Ovary (tissue), 9 donors: ENCODE data around the gene PALLD. TPM values are rescaled to one million over a fixed set of nuclear protein-coding genes. Genes with fewer than 3 reads are reported as not detected.

Experiments used
- DNase-seq, 5 donors: peaks; one replicate each; pipeline ENCODE4 v3.0.0-alpha.2; 2019 to 2020
- H3K27ac ChIP-seq, 2 donors: fragments of 200-600 bp; one replicate each; pipeline versions ENCODE4 v1.5.1 to v1.8.0; 2019 to 2022
- H3K27me3 ChIP-seq: fragments of 200-600 bp; one replicate; pipeline ENCODE4 v1.8.0; 2022
- H3K36me3 ChIP-seq: fragments of 200-600 bp; sonication (generic); one replicate; pipeline ENCODE4 v1.5.1; 2019
- H3K4me1 ChIP-seq: one replicate; pipeline ENCODE4 v1.8.1; 2013; ENCODE audit warnings: mild to moderate bottlenecking, moderate library complexity; ENCODE audit not compliant: insufficient read depth
- H3K4me3 ChIP-seq: fragments of 200-600 bp; sonication (generic); one replicate; pipeline ENCODE4 v1.5.1; 2017
- H3K9me3 ChIP-seq, 2 donors: fragments of 200-600 bp in 1 of 2; sonication (generic) in 1 of 2; one replicate each; pipeline versions ENCODE4 v1.5.1 to v1.8.1; 2013 to 2019; ENCODE audit warnings: mild to moderate bottlenecking in 1 of 2, moderate library complexity in 1 of 2
- CTCF ChIP-seq, 3 donors: fragments of 450-650 bp in 2 of 3; fragments of 200-600 bp in 1 of 3; IDR thresholded peaks; one replicate each; pipeline versions ENCODE4 v1.5.1 to v1.8.0; 2016 to 2022; ENCODE audit warnings: antibody characterized with exemption in 3 of 3, mild to moderate bottlenecking in 1 of 3
- EP300 ChIP-seq: sonication (generic); formaldehyde crosslinking; IDR thresholded peaks from one replicate; pipeline ENCODE4 v1.6.1; 2017; ENCODE audit warnings: antibody characterized with exemption
- POLR2A ChIP-seq: fragments of 450-650 bp; IDR thresholded peaks from one replicate; pipeline ENCODE4 v1.6.1; 2017; ENCODE audit warnings: antibody characterized with exemption, mild to moderate bottlenecking, moderate library complexity
- WGBS, 3 donors: extraction: QIAGEN DNeasy Blood & Tissue Kit in 1 of 3; methylation state at CpG; one replicate each; pipeline versions ENCODE4 v1.1.5 to v1.1.7; 2013 to 2017; 5-methylcytosine and 5-hydroxymethylcytosine counted together
- intact Hi-C, 4 donors: fragments of 100-400 bp; cut with DNase I; formaldehyde crosslinking; loops; one replicate each; pipeline versions ENCODE4 v1.11.0 to v1.15.1; 2022 to 2023
- polyA plus RNA-seq, 2 donors: library from polyadenylated mRNA; stranded (reverse); fragments of 200-250 nt in 1 of 2; fragments of 350-450 nt in 1 of 2; fragmentation: Illumina TruSeq in 1 of 2; extraction: RNeasy Lipid Tissue Mini Kit (QIAGEN cat#74804) in 1 of 2; gene quantifications; one replicate each; pipeline ENCODE4 v1.2.3, GENCODE V29; 2013 to 2014
- total RNA-seq, 7 donors: library from RNA; depleted of rRNA in 2 of 7; stranded (reverse); fragments of >200 nt in 2 of 7; fragmentation: NEBNext Ultra II Directional in 3 of 7; extraction: Animal tissue kit (Norgen Biotek cat#: 25700) in 3 of 7; gene quantifications; one replicate each; pipeline versions ENCODE4 v1.1.0 to v1.2.4, GENCODE V29; 2016 to 2023
- donor health status: DM: no; HTN: no; CAD: no; lungs with moderate emphysema.
- donor health status: DM: no; HTN: no; CAD: no.
- donor health status: Bipolar disorder and iron deficiency.
- donor health status: DM: yes; HTN: yes; CAD: no.
- donor health status: DM: no; HTN: no; CAD: no.
- donor health status: DM: yes; HTN: yes; CAD: no.

Gene PALLD
- total and polyA plus RNA-seq, 9 donors, result 96.8 to 605 (median 137) TPM

- Histone ChIP-seq H3K4me3 (no peak overlapping the region), H3K36me3 (no peaks in the 10 kb centered on the region), H3K4me1 (peaks cover 7% of the 10 kb centered on the region), H3K27ac (no peak overlapping the region), H3K9me3 (no peaks in the 10 kb centered on the region), H3K27me3 (no peaks in the 10 kb centered on the region)
- intact Hi-C loops, result no loop called here
- no peak for DNase-seq
- no peak for TF ChIP-seq CTCF (IDR thresholded peaks at IDR 0.05)
- TF ChIP-seq POLR2A, result no peak
- no peak for TF ChIP-seq EP300
- WGBS, 3 donors, result 90 to 92% (median 92%) methylated on average over 7 of the region's 7 CpGs
Observed at GRCh38 chr4:168881781-168882420, 385.0 kb downstream of the PALLD start.

- no peak for TF ChIP-seq POLR2A
- WGBS, 3 donors, result 82 to 88% (median 87%) methylated on average over 9 of the region's 9 CpGs
- H3K27me3 ChIP-seq, result no peaks in the 10 kb centered on the region
- H3K4me1 ChIP-seq, result peaks cover 7% of the 10 kb centered on the region
- no peaks in the 10 kb centered on the region for H3K9me3 ChIP-seq
- H3K27ac ChIP-seq, result no peak overlapping the region
- H3K36me3 ChIP-seq, result no peaks in the 10 kb centered on the region
- intact Hi-C loops, result no loop called here
- peak in 1 of 5 donors; percentile 40 for DNase-seq
- no peak overlapping the region for H3K4me3 ChIP-seq
Observed at GRCh38 chr4:168882650-168883233, 385.9 kb downstream of the PALLD start.

GRCh38 chr4:168883513-168883912 is 386.7 kb downstream of the PALLD start:
- no peak for DNase-seq
- no peaks in the 10 kb centered on the region for H3K36me3 ChIP-seq
- intact Hi-C loops, result no loop called here
- H3K4me3 ChIP-seq, result no peak overlapping the region
- peaks cover 7% of the 10 kb centered on the region for H3K4me1 ChIP-seq
- TF ChIP-seq POLR2A (no peak), CTCF (IDR thresholded peaks at IDR 0.05) (no peak), EP300 (no peak)
- H3K27ac ChIP-seq, result no peak overlapping the region
- H3K27me3 ChIP-seq, result no peaks in the 10 kb centered on the region
- no peaks in the 10 kb centered on the region for H3K9me3 ChIP-seq

GRCh38 chr4:168884251-168885124 is 387.6 kb downstream of the PALLD start:
- H3K27me3 ChIP-seq, result no peaks in the 10 kb centered on the region
- no peaks in the 10 kb centered on the region for H3K9me3 ChIP-seq
- no peak overlapping the region for H3K27ac ChIP-seq
- H3K4me3 ChIP-seq, result no peak overlapping the region
- intact Hi-C loops, result no loop called here
- TF ChIP-seq EP300, result no peak
- no peak for TF ChIP-seq POLR2A
- no peak for TF ChIP-seq CTCF (IDR thresholded peaks at IDR 0.05)
- no peaks in the 10 kb centered on the region for H3K36me3 ChIP-seq
- peaks cover 6% of the 10 kb centered on the region for H3K4me1 ChIP-seq
- 88 to 90% (median 89%) methylated on average over 8 of the region's 8 CpGs for WGBS, 3 donors
- DNase-seq, result no peak
